Fibroblast of skin of abdomen (primary cell): ENCODE data around the gene SSTR3.
"Not testable (repeated sequence)": the region's sequence is repeated elsewhere in the genome, so short reads cannot be mapped to it uniquely, and the experiment has no call there.

Experiments used
- DNase-seq: peaks from one replicate; pipeline ENCODE4 v3.0.0-alpha.2; 2013

SSTR3 gene

DNA sequence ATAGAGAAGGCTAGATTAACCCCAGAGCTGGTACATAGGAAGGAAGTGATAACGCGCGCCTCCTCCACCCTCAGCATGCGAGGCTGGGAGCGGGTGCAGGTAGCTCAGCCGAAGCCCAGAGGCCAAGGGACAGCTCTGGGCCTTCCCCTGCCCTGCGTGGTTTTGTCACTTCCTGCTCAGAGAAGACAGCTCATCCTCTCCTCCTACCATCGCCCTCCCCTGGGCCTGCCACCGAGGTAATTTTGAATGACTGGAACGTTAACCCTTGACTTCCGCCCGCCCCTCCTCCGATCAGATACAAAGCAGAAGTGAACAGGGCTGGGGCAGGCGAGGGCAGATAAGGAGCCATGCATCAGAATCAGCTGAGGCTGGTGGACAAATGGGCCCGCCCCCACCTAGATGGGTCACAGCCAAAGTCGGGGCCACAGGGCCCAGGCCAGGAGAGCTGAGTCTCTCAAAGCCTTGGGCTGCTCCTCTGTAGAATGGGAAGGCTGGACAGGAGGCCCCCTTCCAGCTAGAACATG, 30.2 kb upstream of the SSTR3 start:
- peak; percentile 24 for DNase-seq

DNA sequence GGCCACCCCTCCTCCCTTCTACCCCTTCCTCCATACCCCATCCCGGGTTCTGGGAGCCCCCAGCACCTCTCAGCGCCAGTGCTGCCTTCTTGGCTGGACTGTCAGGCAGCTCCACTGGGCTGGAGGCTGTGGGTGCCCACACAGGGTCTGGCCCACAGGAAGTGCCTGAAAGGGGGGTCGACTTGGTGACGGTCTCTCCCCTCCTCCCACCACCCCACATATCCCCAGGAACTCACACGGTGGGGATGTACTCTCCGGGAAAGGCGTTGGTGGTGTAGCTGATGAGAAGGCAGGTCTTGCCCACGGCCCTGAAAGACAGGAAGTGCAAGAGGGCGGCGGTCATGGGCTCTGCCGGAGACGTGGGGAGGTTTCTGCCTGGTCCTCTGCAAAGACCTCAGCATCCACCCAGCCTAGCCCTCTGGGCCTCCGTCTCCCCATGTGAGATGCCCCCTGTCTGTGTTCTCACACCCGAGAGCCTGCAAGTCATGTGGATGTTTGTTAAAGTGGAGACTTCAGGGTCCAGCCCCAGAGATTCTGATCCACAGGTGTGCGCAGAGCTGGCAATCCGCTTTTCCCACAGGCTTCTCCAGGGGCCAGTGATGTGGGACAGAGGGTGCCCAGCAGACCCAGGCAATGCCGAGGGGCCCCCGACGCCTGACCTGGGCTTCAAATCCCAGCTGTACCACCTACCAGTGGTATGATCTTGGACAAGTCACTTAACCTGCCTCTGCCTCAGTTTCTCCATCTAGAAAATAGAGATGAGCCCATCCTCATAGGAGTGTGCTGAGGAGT, 29.3 kb upstream of the SSTR3 start:
- DNase-seq = no peak

DNA sequence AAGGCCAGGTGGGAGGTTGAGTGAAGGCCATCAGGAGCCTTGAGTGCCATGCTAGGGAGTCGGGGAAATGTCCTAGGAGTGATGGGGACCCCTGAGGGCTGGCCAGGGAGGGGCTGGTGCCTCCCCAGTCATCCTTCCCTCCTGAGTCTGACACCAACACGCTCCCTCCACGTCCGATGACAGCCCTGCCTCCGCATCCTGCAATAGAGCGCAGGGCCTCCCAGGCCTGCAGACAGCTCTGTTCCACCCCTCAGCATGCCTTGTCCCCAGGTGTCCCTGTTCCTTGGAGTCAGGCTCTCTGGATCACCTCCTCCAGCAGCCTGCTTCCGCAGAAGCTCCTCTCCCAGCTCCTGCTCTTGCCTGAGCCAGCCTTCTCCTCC, 28.7 kb upstream of the SSTR3 start:
- no peak for DNase-seq

DNA sequence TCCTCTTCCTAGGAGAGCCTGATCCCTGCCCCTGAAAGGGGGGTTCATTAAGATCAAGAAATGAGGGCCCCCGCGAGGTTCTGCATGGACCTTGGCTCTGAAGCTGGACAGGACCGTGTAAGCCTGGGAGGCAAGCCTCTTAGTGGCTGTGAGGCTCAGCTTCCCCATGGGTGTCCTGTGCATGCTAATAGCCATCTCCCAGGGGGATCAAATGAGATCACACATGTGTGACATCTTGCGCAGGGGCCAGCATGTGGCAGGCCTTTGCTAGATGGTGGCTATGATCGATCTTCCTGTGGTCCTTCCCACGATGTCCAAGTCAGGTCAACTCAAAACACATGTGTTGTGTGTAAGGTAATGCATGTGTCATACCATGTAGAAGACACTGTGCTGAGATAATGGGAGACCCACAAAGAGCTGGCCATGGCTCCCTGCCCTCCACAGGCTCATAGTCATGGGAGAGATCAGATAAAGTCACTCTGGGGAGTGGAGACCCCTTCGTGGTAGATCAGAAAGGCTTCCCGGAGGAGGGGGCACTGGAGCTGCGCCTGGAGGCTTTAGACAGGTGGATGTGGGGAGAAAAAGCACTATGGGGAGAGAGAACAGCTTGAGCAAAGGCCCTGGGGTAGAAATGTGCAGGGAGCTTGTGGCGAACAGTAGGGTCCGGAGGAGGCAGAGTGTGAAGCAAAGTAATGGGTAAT, 28.1 kb upstream of the SSTR3 start:
- no peak for DNase-seq

DNA sequence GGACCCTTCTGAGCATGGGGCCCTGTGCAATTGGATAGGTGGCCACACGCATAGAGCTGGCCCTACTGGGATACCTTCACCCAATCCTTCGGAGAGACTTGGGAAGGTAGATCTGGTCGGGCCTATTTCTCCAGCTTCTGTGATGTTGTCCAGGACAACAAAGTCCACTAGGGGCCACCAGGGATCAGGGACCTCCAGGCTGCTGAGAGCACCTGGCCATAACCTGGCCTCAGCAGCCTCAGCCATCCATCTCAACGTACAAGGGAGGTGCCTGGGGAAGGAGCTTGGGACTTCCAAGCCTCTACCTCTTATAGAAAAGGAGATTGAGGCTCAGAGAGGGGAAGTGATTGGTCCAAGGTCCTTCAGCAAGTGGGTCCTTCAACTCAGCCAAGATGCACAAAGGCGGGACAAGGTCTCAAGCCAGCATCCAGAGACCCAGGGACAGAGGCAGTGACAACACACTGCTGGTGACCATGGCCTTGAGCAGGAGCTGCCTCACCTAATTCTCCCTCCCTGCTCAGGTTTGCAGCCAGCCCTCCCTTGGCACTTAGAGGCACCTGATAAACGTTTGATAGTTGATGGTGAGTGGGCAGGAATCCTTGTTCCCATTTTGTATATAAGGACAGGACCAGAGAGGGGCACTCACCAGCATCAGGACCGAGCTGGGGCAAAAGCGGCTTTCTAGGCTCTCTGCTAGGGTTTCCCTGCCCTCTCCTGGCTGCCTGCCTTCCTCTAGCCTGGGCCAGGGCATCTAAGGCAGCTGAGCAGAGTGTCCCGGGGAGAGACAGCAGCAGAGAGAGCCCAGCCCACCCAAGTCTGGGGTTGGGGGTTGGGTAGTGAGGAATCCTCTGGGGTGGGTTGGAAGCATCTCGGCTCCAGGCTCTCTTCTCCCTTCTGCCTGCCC, 27.3 kb upstream of the SSTR3 start:
- no peak for DNase-seq

DNA sequence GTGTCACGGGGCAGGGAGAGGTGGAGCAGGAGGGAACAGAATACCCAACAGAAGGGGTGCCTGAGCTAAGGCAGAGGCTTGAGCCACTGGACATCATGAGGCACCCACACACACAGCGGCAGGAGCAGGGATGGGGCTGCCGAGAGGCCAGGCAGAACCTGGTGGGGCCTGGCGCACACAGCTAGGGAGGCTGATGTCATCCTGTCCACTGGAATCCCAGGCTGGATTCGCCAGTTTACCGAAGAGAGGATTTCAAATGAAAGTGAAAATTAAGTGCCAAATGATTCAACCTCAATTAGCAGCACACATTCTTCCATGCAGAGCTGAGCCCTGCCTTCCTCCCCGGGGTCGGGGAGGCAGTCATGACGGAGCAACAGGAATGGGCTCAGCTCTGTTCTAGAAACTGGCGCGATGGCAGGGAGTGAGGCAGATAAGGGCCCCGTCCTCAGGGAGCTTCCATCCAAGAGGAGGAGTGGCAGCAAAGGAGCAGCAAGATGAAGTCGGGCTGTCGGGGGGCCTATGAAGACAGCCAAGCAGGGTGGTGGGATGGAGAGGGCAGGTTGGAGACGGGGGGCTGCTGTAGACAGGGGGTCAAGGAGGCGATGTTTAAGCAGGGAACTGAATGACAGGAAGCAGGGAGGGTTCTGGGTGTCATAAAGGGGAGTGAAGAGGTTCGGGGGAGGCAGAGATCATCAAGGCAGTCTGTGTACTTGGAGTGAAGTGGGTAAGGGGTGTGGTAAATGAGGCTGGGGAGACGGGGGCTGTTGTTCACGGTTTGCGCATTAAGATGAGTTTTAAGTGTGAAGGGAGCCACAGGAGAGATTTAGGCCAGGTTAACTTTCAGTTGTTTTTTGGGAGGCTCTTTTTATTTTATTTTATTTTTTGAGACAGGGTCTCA, 25.3 kb upstream of the SSTR3 start:
- peak; percentile 69 for DNase-seq

DNA sequence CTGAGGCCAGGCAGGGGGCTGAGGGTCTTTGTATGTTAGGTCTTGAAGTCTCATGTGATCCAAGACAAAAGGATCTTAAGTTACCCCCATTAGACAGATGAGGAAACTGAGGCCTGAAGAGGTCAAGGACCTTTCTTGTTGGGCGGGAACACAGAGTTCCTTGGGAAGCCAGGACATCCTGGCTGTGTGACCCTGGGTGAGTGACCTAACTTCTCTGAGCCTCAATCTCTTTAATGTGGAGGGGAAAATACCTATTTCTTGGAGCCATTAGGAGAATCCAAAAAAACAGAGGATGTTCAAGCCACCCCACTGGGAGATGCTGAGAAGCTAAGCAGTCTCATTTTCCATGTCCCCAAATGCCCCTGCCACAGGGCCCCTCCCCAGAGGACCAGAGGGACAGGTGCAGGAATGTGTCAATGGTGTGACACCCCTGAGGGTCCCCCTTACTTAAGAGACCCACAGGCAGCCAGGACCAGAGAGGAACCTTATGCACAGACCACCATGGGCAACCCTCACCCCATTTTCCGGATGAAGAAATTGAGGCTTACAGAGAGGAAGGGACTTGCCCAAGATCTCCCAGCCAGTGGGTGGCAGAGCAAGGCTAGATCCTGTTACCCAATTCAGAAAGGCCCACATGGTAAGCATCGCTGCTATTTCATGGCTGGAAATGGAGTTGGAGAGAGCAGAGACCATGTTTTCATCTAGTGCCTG, 23.8 kb upstream of the SSTR3 start:
- DNase-seq = no peak

DNA sequence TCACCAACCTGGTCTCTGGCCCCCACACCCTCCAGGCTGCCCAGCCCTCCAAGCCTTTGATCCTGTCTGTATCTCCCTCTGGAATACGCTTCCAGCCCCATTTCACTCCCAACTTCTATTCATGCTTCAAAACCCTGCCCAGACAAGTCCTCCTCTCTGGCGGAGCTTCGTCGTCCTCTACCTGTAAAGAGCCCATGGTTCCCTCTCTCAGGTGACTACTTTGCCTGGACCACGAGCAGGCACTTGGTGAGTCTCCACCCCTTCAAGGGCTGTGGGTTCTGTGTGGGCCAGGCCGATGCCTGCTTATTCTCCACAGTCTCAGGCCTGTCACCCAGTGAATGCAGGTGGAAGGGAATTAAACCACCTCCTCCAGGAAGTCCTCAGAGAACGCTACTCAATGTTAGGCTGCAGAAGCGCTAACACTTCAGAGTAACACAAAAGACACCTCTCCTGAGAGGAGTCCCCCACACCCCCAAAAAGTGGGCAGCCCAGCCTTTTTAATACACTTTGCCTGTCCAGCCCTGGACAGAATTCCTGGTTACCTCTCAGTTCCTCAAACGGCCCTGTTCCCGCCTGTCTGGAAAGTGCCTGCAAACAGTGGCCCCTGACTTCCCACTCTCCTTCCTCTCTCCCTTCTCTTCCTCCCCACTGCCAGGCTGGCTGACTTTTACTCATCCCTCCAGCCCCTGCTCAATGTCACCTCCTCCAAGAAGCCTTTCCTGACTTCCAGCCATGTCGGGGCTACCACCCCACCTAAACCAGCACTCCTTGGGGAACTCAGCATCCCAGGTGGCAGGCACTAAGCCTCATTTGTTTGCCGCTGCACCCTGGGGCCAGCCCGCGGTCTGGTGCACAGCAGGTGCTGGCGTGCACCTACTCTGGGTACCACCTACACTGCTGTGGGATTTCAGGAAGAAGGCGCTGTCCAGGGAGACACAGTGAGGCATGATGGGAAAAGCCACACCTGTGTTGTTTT, 22.7 kb upstream of the SSTR3 start:
- DNase-seq = no peak

DNA sequence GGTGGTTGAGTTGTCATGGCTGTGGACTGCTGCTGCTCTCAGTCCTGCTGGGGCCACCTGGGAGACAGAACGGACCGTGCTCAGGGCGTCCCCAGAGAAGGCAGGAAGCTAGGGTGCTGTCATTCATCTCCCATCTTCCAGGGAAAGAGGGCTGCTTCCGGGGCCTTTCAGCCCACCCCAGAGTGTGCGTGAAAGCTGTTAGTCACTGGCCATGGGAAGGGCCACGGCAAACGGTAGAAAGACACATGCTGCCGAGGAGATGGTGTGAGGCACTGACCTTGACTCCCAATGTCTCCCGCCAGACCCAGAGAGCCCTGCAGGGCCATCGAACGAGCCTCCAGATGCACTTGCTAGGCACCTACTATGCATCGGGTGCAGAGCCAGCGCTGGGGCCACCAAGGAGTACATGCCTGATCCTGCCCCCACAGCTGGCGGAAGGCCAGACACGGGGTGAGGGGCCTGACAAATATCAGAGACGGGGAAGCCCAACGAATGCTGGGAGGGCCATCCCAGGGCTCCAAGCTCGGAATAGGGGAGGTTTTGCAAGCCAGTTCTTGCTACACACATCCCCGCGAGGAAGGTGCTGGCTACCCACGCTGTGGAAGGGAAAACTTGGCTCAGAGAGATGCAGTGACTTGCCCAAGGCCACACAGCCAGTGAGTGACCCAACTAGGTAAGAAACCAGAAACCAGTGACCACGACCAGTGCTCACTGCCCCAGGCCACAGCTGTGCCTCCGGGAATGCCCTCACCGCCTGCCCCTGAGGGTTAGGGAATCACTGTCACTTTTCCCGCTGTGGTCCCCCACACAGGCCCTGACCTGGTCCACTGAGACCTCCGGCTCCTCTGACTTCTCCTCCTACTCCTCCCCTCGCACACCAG, 21.7 kb upstream of the SSTR3 start:
- DNase-seq = no peak

DNA sequence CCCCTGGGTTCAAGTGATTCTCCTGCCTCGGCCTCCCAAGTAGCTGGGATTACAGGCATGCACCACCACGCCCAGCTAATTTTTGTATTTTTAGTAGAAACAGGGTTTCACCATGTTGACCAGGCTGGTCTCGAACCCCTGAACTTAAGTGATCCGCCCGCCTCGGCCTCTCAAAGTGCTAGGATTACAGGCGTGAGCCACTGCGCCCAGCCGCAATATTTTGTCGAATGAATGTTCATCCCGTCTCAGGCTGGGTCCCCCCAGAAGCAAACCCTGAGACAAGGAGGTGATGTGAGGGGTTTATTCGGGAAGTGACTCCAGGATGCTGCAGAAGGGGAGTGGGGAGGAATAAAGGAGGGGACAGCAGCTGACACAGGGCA, 21.1 kb upstream of the SSTR3 start:
- DNase-seq = not testable (repeated sequence)

DNA sequence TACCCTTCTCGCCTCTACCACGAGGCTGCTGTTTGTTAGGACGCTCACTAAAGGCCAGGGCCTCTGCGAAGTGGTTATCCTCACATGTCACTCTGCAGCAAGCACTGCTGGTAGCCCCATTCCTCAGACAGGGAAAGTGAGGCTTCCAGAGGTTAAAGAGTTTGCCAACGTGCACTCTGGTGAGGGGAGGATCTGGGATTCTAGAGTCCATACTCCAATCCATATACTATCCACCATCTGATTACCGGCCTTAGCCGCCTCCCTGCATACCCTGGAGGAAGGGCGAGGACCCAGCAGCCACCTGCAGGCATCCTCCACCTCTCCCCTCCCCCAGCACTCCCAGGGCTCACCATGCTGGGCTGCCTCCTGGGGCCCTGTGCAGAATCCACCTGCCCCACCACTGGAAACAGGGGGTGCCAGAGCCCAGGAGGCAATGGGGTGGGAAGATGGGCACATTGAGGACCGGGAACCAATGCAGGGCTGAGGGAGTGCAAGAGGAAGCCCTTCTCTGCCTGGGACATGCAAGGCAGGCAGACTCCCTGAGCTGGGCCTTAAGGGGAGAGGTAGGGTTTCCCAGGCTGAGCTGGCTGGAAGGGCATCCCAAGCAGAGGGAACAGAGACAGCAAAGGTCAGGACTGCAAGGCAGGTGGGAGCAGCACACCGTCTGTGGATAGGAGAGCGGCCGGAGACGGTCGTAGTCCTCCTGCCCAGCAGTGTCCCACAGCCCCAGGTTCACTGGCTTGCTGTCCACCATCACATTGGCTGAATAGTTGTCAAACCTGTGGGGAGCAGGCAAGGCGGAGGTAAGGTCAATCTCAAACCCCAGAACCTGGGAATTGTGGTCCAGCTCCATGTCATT, 20.1 kb upstream of the SSTR3 start:
- DNase-seq = no peak

DNA sequence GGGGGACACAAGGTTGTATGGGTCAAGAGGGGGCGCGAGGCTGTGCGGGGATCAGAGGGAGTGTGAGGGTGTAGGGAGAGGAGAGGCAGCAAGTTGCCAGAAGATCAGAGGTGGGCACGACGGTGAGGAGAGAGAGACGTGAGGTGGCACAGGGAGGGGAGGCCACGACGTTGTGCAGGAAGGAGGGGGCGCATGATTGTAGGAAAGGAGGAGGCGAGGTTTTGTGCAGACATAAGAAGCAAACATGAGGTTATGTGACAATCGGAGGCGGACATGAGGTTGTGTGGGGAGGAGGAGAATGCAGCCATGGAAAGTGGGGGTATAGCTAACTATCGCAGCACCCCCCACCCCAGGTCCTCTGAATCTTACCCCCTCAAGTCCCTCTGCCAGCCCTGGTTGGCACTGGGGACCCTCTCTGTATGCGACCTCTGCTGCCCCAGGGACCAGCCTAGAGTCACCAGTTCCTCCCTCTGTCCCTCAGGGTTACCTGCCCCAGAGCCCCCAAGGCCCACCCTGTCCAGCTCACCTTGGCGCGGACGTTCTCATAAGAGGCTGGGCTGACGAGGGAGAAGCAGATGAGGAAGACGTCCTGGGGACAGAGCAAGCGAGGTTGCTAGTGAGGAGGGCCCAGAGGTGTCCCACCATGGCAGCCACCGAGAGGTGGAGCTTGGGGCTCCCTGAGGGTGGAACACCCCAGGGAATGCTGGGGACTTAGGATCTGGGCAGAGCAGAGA, 19.3 kb upstream of the SSTR3 start:
- no peak for DNase-seq

DNA sequence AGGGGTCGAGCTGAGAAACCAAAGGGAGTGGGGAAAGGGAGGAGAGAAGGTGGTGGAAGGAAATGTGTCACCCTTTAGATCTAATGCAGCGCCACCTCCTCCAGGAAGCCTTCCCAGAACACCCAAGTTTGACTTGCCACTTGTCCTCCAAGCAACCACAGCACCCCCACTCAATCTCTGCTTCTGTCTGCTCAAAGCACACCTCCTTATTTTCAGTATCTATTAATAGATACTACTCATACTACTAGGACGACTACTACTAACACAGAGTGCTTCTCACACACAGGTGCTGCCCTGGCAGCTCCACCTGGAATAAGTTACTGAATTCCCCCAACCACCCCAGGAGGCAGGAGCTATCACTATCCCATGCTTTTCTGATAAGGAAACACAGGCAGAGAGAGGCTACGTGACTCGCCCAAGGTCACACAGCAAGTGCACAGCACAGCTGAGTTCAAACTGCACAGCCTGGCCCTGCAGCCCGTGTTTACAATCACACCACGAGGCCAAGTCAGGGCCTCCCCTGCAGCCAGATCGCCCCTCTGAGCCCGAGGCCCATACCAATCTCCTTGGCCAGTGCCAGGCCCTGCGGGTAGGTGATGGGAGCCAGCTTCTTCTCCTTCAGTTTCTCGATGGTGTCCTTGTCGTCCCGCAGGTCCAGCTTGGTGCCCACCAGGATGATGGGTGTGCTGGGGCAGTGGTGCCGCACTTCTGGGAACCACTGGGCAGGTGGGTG, 18.6 kb upstream of the SSTR3 start:
- DNase-seq = no peak

DNA sequence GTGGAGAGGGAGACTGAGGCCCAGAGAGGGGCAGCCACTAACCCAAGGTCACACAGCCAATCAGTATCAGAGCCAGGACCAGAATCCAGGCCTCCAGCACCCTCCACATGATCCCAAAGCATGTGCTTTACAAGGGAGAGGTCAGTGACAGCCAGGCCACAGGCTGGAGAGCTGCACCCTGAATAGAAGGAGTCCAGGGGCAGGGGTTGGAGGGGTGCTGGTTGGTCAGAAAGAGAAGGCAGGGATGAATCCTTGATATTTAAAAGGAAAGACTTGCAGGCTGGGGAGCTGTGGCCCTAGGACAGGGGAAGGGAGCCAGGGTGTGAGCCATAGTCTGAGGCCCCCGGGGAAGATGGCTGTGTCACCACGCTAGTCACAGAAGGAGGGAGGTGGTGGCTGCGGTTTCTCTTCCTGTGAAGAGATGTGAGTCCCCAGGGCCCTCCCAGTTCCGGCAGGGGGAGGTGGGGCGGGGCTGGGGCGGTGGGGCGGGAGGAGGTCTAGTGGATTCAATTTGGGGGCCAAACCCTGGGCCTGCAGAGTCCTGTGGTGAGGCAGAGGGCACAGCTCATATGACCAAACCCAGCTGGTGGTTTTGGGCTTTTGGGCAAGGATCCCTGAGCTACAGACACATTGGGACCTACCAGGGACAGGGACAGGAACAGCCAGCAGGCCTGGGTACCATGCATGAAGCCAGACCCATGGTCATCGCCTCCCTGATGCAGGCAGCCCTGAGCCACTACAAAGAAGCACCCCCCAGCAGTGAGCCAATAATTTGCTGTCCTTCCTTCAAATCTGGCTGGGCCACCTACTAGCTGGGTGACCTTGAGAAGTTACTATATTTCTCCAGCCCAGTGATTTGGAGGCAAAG, 17.8 kb upstream of the SSTR3 start:
- peak; percentile 71 for DNase-seq

DNA sequence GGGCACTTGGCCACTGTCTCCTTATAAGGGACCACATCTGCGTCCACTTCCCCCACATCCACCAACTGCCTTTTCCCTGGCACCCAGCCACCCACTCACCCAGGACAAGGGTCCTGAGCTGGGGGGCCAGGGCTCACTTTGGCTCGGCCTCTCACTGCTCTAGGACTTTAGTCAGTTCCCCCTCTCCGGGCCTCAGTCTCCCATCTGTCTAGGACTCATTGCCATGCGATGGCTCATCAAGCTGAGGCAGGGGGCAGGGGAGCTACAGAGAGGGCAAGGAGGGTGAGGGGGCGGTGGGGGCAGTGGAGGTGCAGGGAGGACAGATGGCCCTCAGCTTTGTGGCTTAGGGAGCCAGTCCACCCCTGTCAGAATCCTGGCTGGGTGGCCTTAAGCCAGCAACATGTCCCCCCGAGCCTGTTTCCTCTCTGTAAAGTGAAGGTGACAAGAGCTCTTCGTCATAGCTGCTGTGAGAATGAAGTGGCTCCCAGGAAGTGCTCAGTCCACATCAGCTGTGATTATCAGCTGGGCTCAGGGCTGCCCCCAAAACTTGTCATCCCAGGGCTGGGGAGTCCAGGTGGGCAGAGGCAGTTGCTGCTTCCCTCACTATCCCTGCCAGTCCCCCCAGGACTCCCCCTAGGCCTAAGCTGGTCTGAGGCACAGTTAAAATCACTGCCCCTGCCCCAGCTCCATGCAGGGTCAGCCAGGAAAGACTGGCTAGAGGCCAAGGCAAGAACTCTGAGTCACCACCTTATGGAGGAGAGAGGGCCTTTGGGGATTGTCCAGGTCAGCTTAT, 16.9 kb upstream of the SSTR3 start:
- peak; percentile 79 for DNase-seq
